ENCODE measurements around the gene SLC2A5.

GRCh38 chr1:9095818-9096217 lies 26.4 kb upstream of the SLC2A5 start:
- TF ChIP-seq REST (IDR thresholded peaks at IDR 0.05; ENCODE audit: low read depth): no peak
- no peak for TF ChIP-seq TEAD4 (IDR thresholded peaks at IDR 0.05)
- TF ChIP-seq EP300 (IDR thresholded peaks at IDR 0.05; ENCODE audit: borderline replicate concordance): no peak
- TF ChIP-seq CEBPB (IDR thresholded peaks at IDR 0.05): no peak
- no peak for TF ChIP-seq CREB1 (IDR thresholded peaks at IDR 0.05; ENCODE audit: low read depth)

All from Ishikawa (cell line).